Left ventricle myocardium inferior (tissue), 1 donor: ENCODE results near the gene STOX1. TPM values are rescaled to one million over a fixed set of nuclear protein-coding genes. Genes with fewer than 3 reads are reported as not detected.
"Not testable (repeated sequence)": the region's sequence is repeated elsewhere in the genome, so short reads cannot be mapped to it uniquely, and the experiment has no call there.

Experiments
- DNase-seq: peaks from one replicate; pipeline ENCODE4 v3.0.0-alpha.2; 2020
- H3K27ac ChIP-seq: fragments of 200-600 bp; replicated peaks from 2 replicates; pipeline ENCODE4 v1.8.0; 2021
- H3K27me3 ChIP-seq: fragments of 200-600 bp; 2 replicates; pipeline ENCODE4 v1.8.0; 2021; ENCODE audit warnings: low read depth
- H3K36me3 ChIP-seq: fragments of 200-600 bp; 2 replicates; pipeline ENCODE4 v1.8.0; 2021
- H3K4me1 ChIP-seq: fragments of 200-600 bp; 2 replicates; pipeline ENCODE4 v1.8.0; 2021
- H3K4me3 ChIP-seq: fragments of 200-600 bp; 2 replicates; pipeline ENCODE4 v1.8.0; 2021; ENCODE audit warnings: mild to moderate bottlenecking, moderate library complexity
- H3K9me3 ChIP-seq: fragments of 200-600 bp; replicated peaks from 2 replicates; pipeline ENCODE4 v1.8.0; 2021
- intact Hi-C: fragments of 100-400 bp; cut with micrococcal nuclease; formaldehyde crosslinking; loops from one replicate; pipeline ENCODE4 v1.11.0; 2022
- total RNA-seq: library from RNA; stranded (reverse); fragmentation: NEBNext Ultra II Directional; extraction: Animal tissue kit (Norgen Biotek cat#: 25700); gene quantifications from one replicate; pipeline ENCODE4 v1.2.1, GENCODE V29; 2021
- TF ChIP-seq, protein P1 (sequence below): fragments of 200-600 bp; IDR thresholded peaks from 2 replicates; pipeline ENCODE4 v1.8.0; 2021; ENCODE audit warnings: antibody characterized with exemption, mild to moderate bottlenecking, borderline replicate concordance
- donor health status: DM: no; HTN: yes; CAD: no; lungs with severe emphysema.

Gene STOX1
- total RNA-seq, 1 donor from 2014 or later = 0.33 TPM

DNA sequence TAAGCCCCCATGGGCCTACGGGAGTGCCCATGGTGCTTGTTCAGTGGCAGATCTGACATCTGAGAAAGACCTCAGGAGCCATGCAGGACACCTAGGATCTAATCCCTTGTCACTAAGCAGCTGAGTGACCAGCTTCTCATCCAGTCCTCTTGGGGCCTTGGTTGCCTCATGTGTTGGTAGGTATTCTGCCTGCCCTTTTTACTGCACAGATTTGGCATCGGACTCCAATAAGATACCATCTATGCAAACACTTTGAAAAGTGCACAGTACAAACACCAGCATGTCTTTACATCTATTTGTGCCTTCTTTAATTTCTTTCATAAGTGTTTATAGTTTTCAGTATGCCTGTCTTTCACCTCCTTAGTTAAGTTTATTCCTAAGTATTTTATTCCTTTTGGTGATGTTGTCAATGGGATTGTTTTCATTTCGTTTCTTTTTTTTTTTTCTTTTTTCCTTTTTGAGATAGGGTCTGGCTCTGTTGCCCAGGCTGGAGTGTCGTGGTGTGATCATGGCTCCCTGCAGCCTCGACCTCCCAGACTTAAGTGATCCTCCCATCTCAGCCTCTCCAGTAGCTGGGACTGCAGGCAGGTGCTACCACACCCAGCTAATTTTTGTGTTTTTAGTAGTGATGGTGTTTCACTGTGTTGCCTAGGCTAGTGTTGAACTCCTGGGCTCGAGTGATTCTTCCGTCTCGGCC lies 10.4 kb downstream of the STOX1 start:
- TF ChIP-seq, protein P1, sequence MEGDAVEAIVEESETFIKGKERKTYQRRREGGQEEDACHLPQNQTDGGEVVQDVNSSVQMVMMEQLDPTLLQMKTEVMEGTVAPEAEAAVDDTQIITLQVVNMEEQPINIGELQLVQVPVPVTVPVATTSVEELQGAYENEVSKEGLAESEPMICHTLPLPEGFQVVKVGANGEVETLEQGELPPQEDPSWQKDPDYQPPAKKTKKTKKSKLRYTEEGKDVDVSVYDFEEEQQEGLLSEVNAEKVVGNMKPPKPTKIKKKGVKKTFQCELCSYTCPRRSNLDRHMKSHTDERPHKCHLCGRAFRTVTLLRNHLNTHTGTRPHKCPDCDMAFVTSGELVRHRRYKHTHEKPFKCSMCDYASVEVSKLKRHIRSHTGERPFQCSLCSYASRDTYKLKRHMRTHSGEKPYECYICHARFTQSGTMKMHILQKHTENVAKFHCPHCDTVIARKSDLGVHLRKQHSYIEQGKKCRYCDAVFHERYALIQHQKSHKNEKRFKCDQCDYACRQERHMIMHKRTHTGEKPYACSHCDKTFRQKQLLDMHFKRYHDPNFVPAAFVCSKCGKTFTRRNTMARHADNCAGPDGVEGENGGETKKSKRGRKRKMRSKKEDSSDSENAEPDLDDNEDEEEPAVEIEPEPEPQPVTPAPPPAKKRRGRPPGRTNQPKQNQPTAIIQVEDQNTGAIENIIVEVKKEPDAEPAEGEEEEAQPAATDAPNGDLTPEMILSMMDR = no peak
- Histone ChIP-seq H3K9me3 (no peaks in the 10 kb centered on the region), H3K4me1 (no peaks in the 10 kb centered on the region), H3K27me3 (no peaks in the 10 kb centered on the region), H3K27ac (no peak overlapping the region), H3K4me3 (no peak overlapping the region), H3K36me3 (no peaks in the 10 kb centered on the region)
- DNase-seq = no peak
- intact Hi-C loops = no loop called here

DNA sequence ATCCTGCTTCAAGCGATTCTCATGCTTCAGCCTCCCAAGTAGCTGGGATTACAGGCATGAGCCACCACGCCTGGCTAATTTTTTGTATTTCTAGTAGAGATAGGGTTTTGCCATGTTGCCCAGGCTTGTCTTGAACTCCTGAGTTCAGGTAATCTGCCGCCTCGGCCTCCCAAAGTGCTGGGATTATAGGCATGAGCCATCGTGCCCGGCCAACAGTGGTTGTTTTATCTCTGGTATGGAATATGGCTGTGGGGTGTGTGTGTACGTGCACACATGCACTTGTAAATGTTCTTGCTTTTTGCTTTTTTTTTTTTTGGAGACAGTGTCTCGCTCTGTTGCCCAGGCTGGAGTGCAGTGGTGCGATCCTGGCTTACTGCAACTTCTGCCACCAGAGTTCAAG lies 13.3 kb downstream of the STOX1 start:
- H3K4me1 ChIP-seq, H3K9me3 ChIP-seq, H3K27ac ChIP-seq, H3K27me3 ChIP-seq, intact Hi-C loops, DNase-seq, H3K4me3 ChIP-seq, H3K36me3 ChIP-seq: not testable (repeated sequence)

DNA sequence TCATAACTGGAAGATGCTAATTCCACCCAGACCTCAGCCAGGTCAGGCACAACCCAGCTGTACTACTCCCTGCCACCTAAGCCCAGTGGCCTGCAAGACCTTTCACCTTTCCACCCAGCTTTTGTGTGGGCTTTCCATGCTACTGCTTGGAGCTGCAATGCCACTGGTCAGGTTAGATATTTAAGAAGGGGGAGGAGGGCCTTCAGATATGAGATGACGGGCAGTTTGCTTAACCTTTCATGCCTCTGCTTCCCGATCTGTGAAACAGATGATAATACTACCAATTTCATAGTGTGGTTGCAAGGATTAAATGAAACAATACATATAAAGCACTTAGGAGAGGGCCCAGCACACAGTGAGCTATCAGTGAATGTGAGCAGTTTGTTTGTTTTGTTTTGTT lies 20.9 kb downstream of the STOX1 start:
- Histone ChIP-seq H3K9me3 (no peaks in the 10 kb centered on the region), H3K27ac (no peak overlapping the region), H3K4me3 (no peak overlapping the region), H3K4me1 (no peaks in the 10 kb centered on the region), H3K27me3 (no peaks in the 10 kb centered on the region), H3K36me3 (no peaks in the 10 kb centered on the region)
- DNase-seq = no peak
- intact Hi-C loops = no loop called here
- TF ChIP-seq, protein P1 = no peak

DNA sequence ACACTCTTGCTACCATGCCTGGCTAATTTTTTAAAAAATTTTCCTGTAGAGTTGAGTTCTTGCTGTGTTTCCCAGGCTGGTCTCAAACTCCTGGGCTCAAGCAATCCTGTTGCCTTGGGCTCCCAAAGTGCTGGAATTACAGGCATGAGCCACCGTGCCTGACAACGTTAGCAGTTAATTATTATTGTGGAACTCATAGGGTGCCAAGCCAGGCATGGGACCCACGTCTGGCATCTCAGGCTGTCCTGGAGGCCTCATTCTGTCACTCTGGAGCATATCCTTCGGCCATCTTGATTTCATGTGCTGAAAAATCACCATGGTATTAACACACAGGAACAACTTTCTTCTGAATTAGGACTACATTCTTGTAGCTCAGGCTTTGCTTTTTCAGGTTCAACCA lies 21.5 kb downstream of the STOX1 start:
- intact Hi-C loops = no loop called here

DNA sequence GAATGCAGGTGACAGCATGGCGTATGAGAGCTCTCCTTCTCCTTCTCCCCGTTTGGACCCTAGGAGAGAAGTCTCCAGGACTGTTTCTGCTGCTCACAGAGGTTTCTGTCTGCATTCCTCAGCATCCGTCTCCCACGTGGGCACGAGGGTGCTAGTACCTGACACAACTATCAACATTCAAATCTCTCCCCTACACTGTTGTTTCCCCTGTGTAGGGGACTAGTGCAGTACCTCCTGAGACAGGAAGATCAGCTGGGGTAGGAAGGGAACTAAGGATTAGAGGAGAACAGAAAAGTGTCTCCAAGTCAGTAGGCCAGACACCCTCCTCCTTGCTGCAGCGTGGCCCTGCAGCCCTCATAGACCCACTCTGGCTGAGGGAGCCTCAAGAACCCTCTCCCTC lies 29.0 kb downstream of the STOX1 start:
- no peak for DNase-seq
- Histone ChIP-seq H3K4me1 (no peaks in the 10 kb centered on the region), H3K9me3 (peaks cover 20% of the 10 kb centered on the region), H3K36me3 (no peaks in the 10 kb centered on the region), H3K27me3 (peaks cover 19% of the 10 kb centered on the region), H3K4me3 (no peak overlapping the region), H3K27ac (no peak overlapping the region)
- intact Hi-C loops = no loop called here
- TF ChIP-seq, protein P1 = no peak

More for the DNA sequence above, 21.5 kb downstream of the STOX1 start:
- Histone ChIP-seq H3K36me3 (no peaks in the 10 kb centered on the region), H3K4me3 (no peak overlapping the region), H3K27me3 (no peaks in the 10 kb centered on the region), H3K27ac (no peak overlapping the region), H3K9me3 (no peaks in the 10 kb centered on the region), H3K4me1 (no peaks in the 10 kb centered on the region)
- no peak for DNase-seq
- TF ChIP-seq, protein P1 = no peak

DNA sequence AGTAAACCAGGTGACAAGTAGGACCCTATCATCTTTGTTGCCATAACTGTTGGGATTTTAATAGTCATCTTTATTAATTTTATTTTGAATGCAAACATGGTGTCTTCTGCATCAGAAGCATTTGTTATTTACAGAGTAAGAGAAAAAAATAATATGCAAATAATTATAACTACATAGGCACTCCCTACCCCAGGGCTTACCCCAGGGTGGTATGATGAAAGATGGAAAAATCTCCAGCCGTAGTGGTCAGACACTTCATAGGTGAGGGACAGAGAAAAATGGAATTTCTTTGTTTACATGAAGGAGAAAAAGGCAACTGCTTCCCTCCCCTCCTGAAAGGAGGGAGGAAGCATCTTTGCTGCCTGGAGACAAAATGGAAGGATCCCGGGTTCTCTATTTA lies 29.7 kb downstream of the STOX1 start:
- Histone ChIP-seq H3K27me3 (peaks cover 19% of the 10 kb centered on the region), H3K4me1 (no peaks in the 10 kb centered on the region), H3K27ac (no peak overlapping the region), H3K36me3 (no peaks in the 10 kb centered on the region), H3K9me3 (peaks cover 27% of the 10 kb centered on the region), H3K4me3 (no peak overlapping the region)
- intact Hi-C loops = no loop called here
- TF ChIP-seq, protein P1 = no peak
- no peak for DNase-seq
